GM21737 (cell line): Measurements from ENCODE around the gene N4BP2.
A peak's percentile ranks its signal among the peaks of the same experiment; 100 is the strongest.
"Not testable (repeated sequence)": the region's sequence is repeated elsewhere in the genome, so short reads cannot be mapped to it uniquely, and the experiment has no call there.

Source experiments
- ATAC-seq: cut with Tn5 transposase; IDR thresholded peaks from one replicate; pipeline ENCODE4 v1.9.1; 2021; ENCODE audit warnings: mild to moderate bottlenecking, moderate library complexity; ENCODE audit not compliant: unreplicated experiment

The N4BP2 gene

GRCh38 chr4:40086421-40086820, 29.8 kb downstream of the N4BP2 start:
- no peak for ATAC-seq

GRCh38 chr4:40087799-40088366, 31.2 kb downstream of the N4BP2 start:
- ATAC-seq: no peak

- ATAC-seq: not testable (repeated sequence)
Measured at GRCh38 chr4:40093400-40093799, 36.8 kb downstream of the N4BP2 start.

- ATAC-seq: no peak
Measured at GRCh38 chr4:40099010-40099409, 42.4 kb downstream of the N4BP2 start.

- not testable (repeated sequence) for ATAC-seq
Measured at GRCh38 chr4:40107150-40107549, 50.5 kb downstream of the N4BP2 start.

GRCh38 chr4:40112027-40112792, 55.6 kb downstream of the N4BP2 start:
- ATAC-seq: no peak

GRCh38 chr4:40114206-40114605, 57.6 kb downstream of the N4BP2 start:
- no peak for ATAC-seq

GRCh38 chr4:40118861-40119260, 62.2 kb downstream of the N4BP2 start:
- no peak for ATAC-seq

GRCh38 chr4:40119344-40119743, 62.7 kb downstream of the N4BP2 start:
- no peak for ATAC-seq

GRCh38 chr4:40121515-40121914, 64.9 kb downstream of the N4BP2 start:
- peak; percentile 60 for ATAC-seq

GRCh38 chr4:40122941-40123340, 66.3 kb downstream of the N4BP2 start:
- ATAC-seq: no peak

- no peak for ATAC-seq
Measured at GRCh38 chr4:40124690-40125089, 68.0 kb downstream of the N4BP2 start.

GRCh38 chr4:40130401-40131036, 73.9 kb downstream of the N4BP2 start:
- no peak for ATAC-seq

- no peak for ATAC-seq
Measured at GRCh38 chr4:40132816-40133215, 76.2 kb downstream of the N4BP2 start.

- no peak for ATAC-seq
Measured at GRCh38 chr4:40134206-40134917, 77.7 kb downstream of the N4BP2 start.

GRCh38 chr4:40136202-40136601, 79.6 kb downstream of the N4BP2 start:
- ATAC-seq: not testable (repeated sequence)

GRCh38 chr4:40140196-40140595, 83.5 kb downstream of the N4BP2 start:
- ATAC-seq: no peak

- not testable (repeated sequence) for ATAC-seq
Measured at GRCh38 chr4:40140597-40140996, 83.9 kb downstream of the N4BP2 start.

- ATAC-seq: no peak
Measured at GRCh38 chr4:40143926-40144508, 87.4 kb downstream of the N4BP2 start.

GRCh38 chr4:40144716-40145115, 88.1 kb downstream of the N4BP2 start:
- no peak for ATAC-seq

GRCh38 chr4:40147490-40147889, 90.8 kb downstream of the N4BP2 start:
- ATAC-seq: not testable (repeated sequence)
